HL-60 (cell line): ENCODE measurements around the gene CABP7.

Source experiments
- DNase-seq, 2 experiments: peaks; one replicate each; pipeline ENCODE4 v3.0.0-alpha.2; 2010 to 2020; ENCODE audit warnings: low read depth in 1 of 2, low spot score in 1 of 2
- H3K27ac ChIP-seq: fragments of 250-450 bp; sonication (Bioruptor Pico); replicated peaks from 2 replicates; pipeline ENCODE4 v1.5.1; 2020; ENCODE audit warnings: mild to moderate bottlenecking, moderate library complexity
- H3K27me3 ChIP-seq: fragments of 250-450 bp; sonication (Bioruptor Pico); 2 replicates; pipeline ENCODE4 v1.5.1; 2021; ENCODE audit warnings: mild to moderate bottlenecking, moderate library complexity; ENCODE audit not compliant: insufficient read depth, poor library complexity, severe bottlenecking
- H3K4me3 ChIP-seq: replicated peaks from 2 replicates; pipeline ENCODE4 v1.5.1; 2011; ENCODE audit warnings: mild to moderate bottlenecking, control low read depth, low read length; ENCODE audit not compliant: insufficient read depth
- CTCF ChIP-seq: IDR thresholded peaks from one replicate; pipeline ENCODE4 v1.5.1; 2011; ENCODE audit warnings: low read length, control low read depth, inconsistent platforms; ENCODE audit not compliant: insufficient read depth
- GABPA ChIP-seq: IDR thresholded peaks from 2 replicates; pipeline ENCODE4 v1.6.1; 2012; ENCODE audit warnings: low read depth
- POLR2AphosphoS5 ChIP-seq: IDR thresholded peaks from 2 replicates; pipeline ENCODE4 v1.6.1; 2012; ENCODE audit warnings: low read depth
- REST ChIP-seq: IDR thresholded peaks from 2 replicates; pipeline ENCODE4 v1.6.1; 2012; ENCODE audit warnings: low read depth; ENCODE audit not compliant: insufficient replicate concordance
- SPI1 ChIP-seq: IDR thresholded peaks from 2 replicates; pipeline ENCODE4 v1.6.1; 2012; ENCODE audit warnings: low read depth, mild to moderate bottlenecking, borderline replicate concordance

CABP7 gene

GRCh38 chr22:29701155-29701999 is 18.4 kb upstream of the CABP7 start:
- Histone ChIP-seq H3K4me3 (no peak overlapping the region), H3K27me3 (no peaks in the 10 kb centered on the region), H3K27ac (no peak overlapping the region)
- DNase-seq = peak in 1 of 2 experiments; percentile 47
- TF ChIP-seq POLR2AphosphoS5 (no peak), REST (no peak), SPI1 (no peak), GABPA (no peak), CTCF (no peak)

- no peak for DNase-seq
- Histone ChIP-seq H3K27ac (no peak overlapping the region), H3K4me3 (no peak overlapping the region), H3K27me3 (no peaks in the 10 kb centered on the region)
- TF ChIP-seq REST = no peak
- no peak for TF ChIP-seq CTCF
- TF ChIP-seq POLR2AphosphoS5 = no peak
- TF ChIP-seq GABPA = no peak
- no peak for TF ChIP-seq SPI1
Observed at GRCh38 chr22:29702000-29702930, 17.5 kb upstream of the CABP7 start.

GRCh38 chr22:29702931-29703501 is 16.8 kb upstream of the CABP7 start:
- H3K27ac ChIP-seq = no peak overlapping the region
- TF ChIP-seq REST (no peak), SPI1 (no peak), GABPA (no peak), POLR2AphosphoS5 (no peak), CTCF (no peak)
- no peak overlapping the region for H3K4me3 ChIP-seq
- peak in 1 of 2 experiments; percentile 14 for DNase-seq
- no peaks in the 10 kb centered on the region for H3K27me3 ChIP-seq
